Measurements from ENCODE around the gene PARS2. TPM values are rescaled to one million over a fixed set of nuclear protein-coding genes. Genes with fewer than 3 reads are reported as not detected.

PARS2 gene
- total RNA-seq, 4 donors from 2014 or later = 3.5 to 17.7 (median 7.2) TPM

DNA sequence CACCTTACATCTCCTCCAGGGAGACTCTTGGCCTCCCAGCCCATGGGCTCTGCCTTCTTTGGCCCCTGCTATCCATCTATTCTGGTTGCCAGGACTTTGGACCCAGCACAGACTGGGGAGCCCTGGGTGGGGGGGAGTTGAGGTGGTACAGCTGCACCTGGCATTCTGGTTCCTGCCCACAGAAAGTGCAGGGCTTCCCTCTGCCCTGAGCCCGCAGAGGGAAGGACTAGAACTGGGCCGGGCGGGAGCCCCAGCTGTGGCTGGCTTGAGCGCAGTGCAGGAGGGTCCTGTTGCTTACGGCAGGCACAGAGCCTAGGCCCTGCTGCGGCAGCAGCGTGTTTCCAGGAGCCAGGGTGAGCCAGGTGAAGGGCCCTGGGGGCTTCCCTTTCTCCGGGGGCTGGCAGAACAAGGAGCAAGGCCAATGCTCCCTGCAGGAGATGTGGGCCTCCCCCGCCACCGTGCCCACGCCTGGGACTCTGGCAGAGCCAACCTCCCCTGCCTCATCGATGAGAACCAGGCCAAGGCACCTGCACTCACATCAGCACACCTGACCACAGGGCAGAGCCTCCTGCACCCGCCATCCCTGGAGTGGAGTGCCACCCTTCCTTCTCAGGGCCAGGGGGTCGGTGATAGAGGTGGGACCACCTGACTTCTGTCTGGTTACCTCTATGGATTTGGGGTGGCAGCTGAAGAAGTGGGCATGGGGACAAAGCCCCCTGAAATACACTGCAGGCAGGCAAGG, 16.1 kb downstream of the PARS2 start:
- DNase-seq = no peak
- H3K36me3 ChIP-seq = no peaks in the 10 kb centered on the region
- no peak overlapping the region for H3K27ac ChIP-seq
- H3K4me1 ChIP-seq = no peaks in the 10 kb centered on the region
- intact Hi-C loops (cut with DNase I; ENCODE audit: low total_unique reads) = no loop called here
- no peaks in the 10 kb centered on the region for H3K27me3 ChIP-seq
- no peaks in the 10 kb centered on the region for H3K9me3 ChIP-seq
- H3K4me3 ChIP-seq = no peak overlapping the region
- no peak for TF ChIP-seq POLR2A (IDR thresholded peaks at IDR 0.05)
- TF ChIP-seq, protein P1, sequence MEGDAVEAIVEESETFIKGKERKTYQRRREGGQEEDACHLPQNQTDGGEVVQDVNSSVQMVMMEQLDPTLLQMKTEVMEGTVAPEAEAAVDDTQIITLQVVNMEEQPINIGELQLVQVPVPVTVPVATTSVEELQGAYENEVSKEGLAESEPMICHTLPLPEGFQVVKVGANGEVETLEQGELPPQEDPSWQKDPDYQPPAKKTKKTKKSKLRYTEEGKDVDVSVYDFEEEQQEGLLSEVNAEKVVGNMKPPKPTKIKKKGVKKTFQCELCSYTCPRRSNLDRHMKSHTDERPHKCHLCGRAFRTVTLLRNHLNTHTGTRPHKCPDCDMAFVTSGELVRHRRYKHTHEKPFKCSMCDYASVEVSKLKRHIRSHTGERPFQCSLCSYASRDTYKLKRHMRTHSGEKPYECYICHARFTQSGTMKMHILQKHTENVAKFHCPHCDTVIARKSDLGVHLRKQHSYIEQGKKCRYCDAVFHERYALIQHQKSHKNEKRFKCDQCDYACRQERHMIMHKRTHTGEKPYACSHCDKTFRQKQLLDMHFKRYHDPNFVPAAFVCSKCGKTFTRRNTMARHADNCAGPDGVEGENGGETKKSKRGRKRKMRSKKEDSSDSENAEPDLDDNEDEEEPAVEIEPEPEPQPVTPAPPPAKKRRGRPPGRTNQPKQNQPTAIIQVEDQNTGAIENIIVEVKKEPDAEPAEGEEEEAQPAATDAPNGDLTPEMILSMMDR (IDR thresholded peaks at IDR 0.05) = no peak

DNA sequence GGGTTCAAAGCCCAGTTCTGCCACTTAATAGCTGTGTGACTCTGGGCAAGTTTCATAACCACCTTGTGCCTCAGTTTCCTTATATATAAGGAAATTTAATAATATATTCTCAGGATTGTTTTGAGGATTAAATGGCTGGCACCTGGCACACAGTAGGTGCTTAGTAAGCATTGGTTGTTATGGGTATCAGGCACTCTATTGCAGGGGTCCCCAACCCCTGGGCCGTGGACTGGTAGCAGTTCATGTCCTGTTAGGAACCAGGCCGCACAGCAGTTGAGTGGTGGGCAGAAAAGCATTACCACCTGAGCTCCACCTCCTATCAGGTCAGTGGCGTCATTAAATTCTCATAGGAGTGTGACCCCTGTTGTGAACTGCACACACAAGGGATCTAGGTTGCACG, 18.5 kb downstream of the PARS2 start:
- no peaks in the 10 kb centered on the region for H3K36me3 ChIP-seq
- H3K27ac ChIP-seq = no peak overlapping the region
- H3K4me1 ChIP-seq = no peaks in the 10 kb centered on the region
- intact Hi-C loops (cut with DNase I; ENCODE audit: low total_unique reads) = no loop called here
- no peak overlapping the region for H3K4me3 ChIP-seq
- H3K9me3 ChIP-seq = no peaks in the 10 kb centered on the region
- no peak for DNase-seq
- TF ChIP-seq, protein P1 (IDR thresholded peaks at IDR 0.05) = no peak
- TF ChIP-seq POLR2A (IDR thresholded peaks at IDR 0.05) = no peak
- H3K27me3 ChIP-seq = no peaks in the 10 kb centered on the region

DNA sequence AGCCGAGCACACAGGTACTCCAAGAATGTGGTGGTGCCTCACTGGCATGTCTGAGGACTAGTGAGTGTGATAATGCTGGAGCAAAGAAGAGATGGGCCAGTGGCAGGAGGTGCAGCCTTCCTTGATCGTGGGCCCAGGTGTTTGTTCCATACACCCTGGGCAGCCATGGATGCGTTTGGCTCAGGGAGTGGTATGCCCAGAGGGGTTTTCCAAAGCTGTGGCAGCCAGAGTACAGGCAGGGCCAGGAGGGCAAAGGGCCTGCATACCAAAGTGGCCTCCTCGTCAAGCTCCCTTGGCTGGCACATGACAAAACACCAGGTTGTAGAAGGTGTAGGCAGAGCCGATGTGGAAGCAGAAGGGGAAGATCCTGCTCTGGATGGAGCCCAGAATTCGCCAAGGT, 19.0 kb downstream of the PARS2 start:
- H3K36me3 ChIP-seq = no peaks in the 10 kb centered on the region
- H3K9me3 ChIP-seq = no peaks in the 10 kb centered on the region
- no peaks in the 10 kb centered on the region for H3K4me1 ChIP-seq
- H3K4me3 ChIP-seq = no peak overlapping the region
- H3K27ac ChIP-seq = no peak overlapping the region
- intact Hi-C loops (cut with DNase I; ENCODE audit: low total_unique reads) = no loop called here
- H3K27me3 ChIP-seq = no peaks in the 10 kb centered on the region
- TF ChIP-seq POLR2A (IDR thresholded peaks at IDR 0.05) = no peak
- TF ChIP-seq, protein P1 (IDR thresholded peaks at IDR 0.05) = no peak
- DNase-seq = no peak

DNA sequence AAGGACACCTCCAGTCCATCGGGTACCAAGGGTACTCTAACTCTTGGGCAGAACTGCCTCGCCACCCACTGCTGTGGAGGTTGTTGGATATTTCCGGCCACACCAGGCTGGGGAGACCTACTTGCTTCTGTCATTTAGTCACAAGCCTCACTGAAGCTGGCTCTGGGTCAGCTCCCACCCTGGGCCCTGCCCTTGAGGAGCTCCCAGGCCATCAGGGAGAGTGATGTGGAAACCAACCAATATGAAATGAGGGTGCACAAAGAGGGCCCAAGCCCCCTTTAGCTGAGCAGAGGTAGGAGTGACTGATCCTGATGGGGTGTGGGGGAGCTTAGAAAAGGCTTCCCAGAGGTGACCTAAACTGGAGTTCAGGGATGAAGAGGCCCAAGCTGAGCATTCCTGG, 19.6 kb downstream of the PARS2 start:
- no peak overlapping the region for H3K4me3 ChIP-seq
- intact Hi-C loops (cut with DNase I; ENCODE audit: low total_unique reads) = no loop called here
- TF ChIP-seq, protein P1 (IDR thresholded peaks at IDR 0.05) = no peak
- TF ChIP-seq POLR2A (IDR thresholded peaks at IDR 0.05) = no peak
- DNase-seq = no peak
- H3K4me1 ChIP-seq = no peaks in the 10 kb centered on the region
- H3K27me3 ChIP-seq = no peaks in the 10 kb centered on the region
- no peak overlapping the region for H3K27ac ChIP-seq
- no peaks in the 10 kb centered on the region for H3K9me3 ChIP-seq
- no peaks in the 10 kb centered on the region for H3K36me3 ChIP-seq

DNA sequence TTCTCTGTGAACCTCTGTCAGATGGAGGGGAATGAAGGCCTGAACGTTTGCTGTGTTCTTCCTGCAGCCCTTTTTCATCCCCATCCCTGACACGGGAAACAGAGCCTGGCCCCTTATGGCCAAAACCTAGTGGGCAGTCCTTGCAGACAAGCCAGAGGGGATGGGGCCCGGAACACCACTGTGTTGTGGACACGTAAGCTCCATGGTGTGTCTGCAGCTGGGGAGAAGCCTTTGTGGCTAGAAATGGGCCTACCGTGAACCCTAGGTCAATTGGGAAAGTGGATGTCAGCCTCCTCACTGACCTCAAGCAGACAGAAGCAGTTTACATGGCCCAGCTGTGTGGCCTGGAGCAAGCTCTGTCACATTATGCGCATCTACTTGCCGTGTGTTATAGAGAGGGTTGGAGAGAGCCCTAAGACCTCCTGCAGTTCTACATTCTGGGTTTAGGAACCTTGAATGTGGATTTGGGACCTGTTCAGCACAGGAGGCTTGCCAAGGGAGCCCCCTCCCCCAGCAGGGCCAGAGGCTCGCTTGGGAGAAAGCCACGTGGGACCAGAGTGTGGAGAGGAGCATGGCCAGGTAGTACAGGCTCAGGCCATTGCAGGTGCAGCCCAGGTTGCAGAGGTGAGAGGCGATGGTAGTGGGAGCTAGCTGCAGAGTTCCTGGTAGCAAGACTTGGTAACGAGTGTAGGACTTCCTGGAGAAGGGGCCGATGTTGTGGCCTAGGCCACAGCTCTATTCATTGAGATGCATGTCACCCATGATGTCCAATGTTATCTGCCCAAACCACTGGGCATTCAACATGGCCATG, 20.7 kb downstream of the PARS2 start:
- Histone ChIP-seq H3K27me3 (no peaks in the 10 kb centered on the region), H3K36me3 (no peaks in the 10 kb centered on the region), H3K4me3 (no peak overlapping the region), H3K27ac (no peak overlapping the region), H3K4me1 (no peaks in the 10 kb centered on the region), H3K9me3 (no peaks in the 10 kb centered on the region)
- no peak for DNase-seq
- intact Hi-C loops (cut with DNase I; ENCODE audit: low total_unique reads) = no loop called here
- TF ChIP-seq, protein P1 (IDR thresholded peaks at IDR 0.05) = no peak
- TF ChIP-seq POLR2A (IDR thresholded peaks at IDR 0.05) = no peak
